K562 (cell line): ENCODE results near the gene CALCB. TPM values are rescaled to one million over a fixed set of nuclear protein-coding genes. Genes with fewer than 3 reads are reported as not detected.

Experiments
- ATAC-seq: fragments of 200-7000 bp; cut with Tn5 transposase; 3 replicates; pipeline ENCODE4 v1.9.1; 2020; ENCODE audit warnings: moderate library complexity
- BruUV-seq: library from RNA; stranded (reverse); fragments of 400-500 nt; replicated peaks from 2 replicates; lab custom pipeline; 2021; lab: Mats Ljungman, UMichigan
- CTCF ChIA-PET: fragments of 300-600 bp; formaldehyde crosslinking; extraction: SDS; loops from one replicate; lab custom pipeline; 2021; ENCODE audit warnings: low intra/inter-chr PET ratio; lab: Yijun Ruan, JAX
- POLR2A ChIA-PET: fragments of 300-600, 350-650 bp; sonication (Branson Sonifier 250); formaldehyde crosslinking; extraction: SDS; loops from one replicate; lab custom pipeline; 2021; ENCODE audit warnings: antibody characterized with exemption, inconsistent platforms; lab: Yijun Ruan, JAX
- DNase-seq, 4 experiments: peaks; one replicate each; pipeline versions ENCODE4 v3.0.0 to v3.0.0-alpha.2; 2011 to 2018; ENCODE audit warnings: low spot score in 3 of 4, mixed read lengths in 3 of 4; ENCODE audit errors: extremely low read depth in 1 of 4
- FAIRE-seq: peaks from 2 replicates; lab custom pipeline; 2011; peaks lifted over from hg19 to GRCh38; lab: Jason Lieb, UNC
- H2AFZ ChIP-seq: 2 replicates; pipeline ENCODE4 v1.6.0; 2011; ENCODE audit warnings: low read depth, low read length, control low read depth, inconsistent platforms
- H3K27ac ChIP-seq: fragments of 200-600 bp; 3 replicates; pipeline ENCODE4 v1.8.0; 2011; ENCODE audit warnings: low read depth, mild to moderate bottlenecking, control low read depth, inconsistent platforms, low read length, moderate library complexity, mixed read lengths; ENCODE audit errors: extremely low read depth
- H3K27me3 ChIP-seq, 2 experiments: fragments of 300-600 bp in 1 of 2; 2 replicates in 1 of 2; 3 replicates in 1 of 2; pipeline versions ENCODE4 v1.6.0 to v1.8.0; 2011; ENCODE audit warnings: inconsistent platforms in 2 of 2, low read length in 2 of 2, mild to moderate bottlenecking in 1 of 2, mixed read lengths in 1 of 2, moderate library complexity in 1 of 2; ENCODE audit not compliant: control insufficient read depth in 2 of 2, insufficient read depth in 2 of 2
- H3K36me3 ChIP-seq: fragments of 300-600 bp; 3 replicates; pipeline ENCODE4 v1.8.0; 2011; ENCODE audit warnings: mild to moderate bottlenecking, low read length, inconsistent platforms; ENCODE audit not compliant: control insufficient read depth, insufficient read depth
- H3K4me1 ChIP-seq, 2 experiments: fragments of 200-600 bp in 1 of 2; replicated peaks in 1 of 2; 2 replicates in 1 of 2; 3 replicates in 1 of 2; pipeline versions ENCODE4 v1.5.1 to v1.8.0; 2011; ENCODE audit warnings: inconsistent platforms in 2 of 2, low read length in 2 of 2, mild to moderate bottlenecking in 1 of 2, mixed read lengths in 1 of 2, moderate library complexity in 1 of 2; ENCODE audit not compliant: control insufficient read depth in 2 of 2, insufficient read depth in 2 of 2
- H3K4me2 ChIP-seq: 2 replicates; pipeline ENCODE4 v1.6.1; 2011; ENCODE audit warnings: low read length, control low read depth, inconsistent platforms, mixed read lengths; ENCODE audit not compliant: insufficient read depth
- H3K4me3 ChIP-seq: fragments of 200-600 bp; sonication (generic), shearing (Covaris generic); 2 replicates; pipeline ENCODE4 v1.5.1; 2016; ENCODE audit warnings: control low read depth, inconsistent platforms
- H3K79me2 ChIP-seq: fragments of 200-600 bp; 3 replicates; pipeline ENCODE4 v1.8.0; 2011; ENCODE audit warnings: low read length, inconsistent platforms; ENCODE audit not compliant: control insufficient read depth, insufficient read depth
- H3K9ac ChIP-seq, 2 experiments: 2 replicates each; pipeline versions ENCODE4 v1.6.0 to v1.6.1; 2011; ENCODE audit warnings: low read depth in 2 of 2, low read length in 2 of 2, control low read depth in 1 of 2, inconsistent platforms in 1 of 2, mild to moderate bottlenecking in 1 of 2, mixed read lengths in 1 of 2; ENCODE audit not compliant: insufficient read depth in 1 of 2
- H3K9me1 ChIP-seq: one replicate; pipeline ENCODE4 v1.6.0; 2011; ENCODE audit warnings: inconsistent platforms, mild to moderate bottlenecking, low read length, moderate library complexity; ENCODE audit not compliant: control insufficient read depth, insufficient read depth
- H3K9me3 ChIP-seq: replicated peaks from 2 replicates; pipeline ENCODE4 v1.5.1; 2011; ENCODE audit warnings: low read depth, low read length, inconsistent platforms; ENCODE audit not compliant: control insufficient read depth, insufficient read depth
- H4K20me1 ChIP-seq: replicated peaks from 2 replicates; pipeline ENCODE4 v1.6.1; 2011; ENCODE audit warnings: low read length, inconsistent platforms, mixed read lengths; ENCODE audit not compliant: control insufficient read depth, insufficient read depth
- BCLAF1 ChIP-seq, 2 experiments: fragments of 450-650 bp in 1 of 2; IDR thresholded peaks; 2 replicates each; pipeline ENCODE4 v1.6.1; 2011 to 2017; ENCODE audit warnings: low read depth in 2 of 2, antibody characterized with exemption in 1 of 2, borderline replicate concordance in 1 of 2, low read length in 1 of 2, mild to moderate bottlenecking in 1 of 2, mixed read lengths in 1 of 2; ENCODE audit not compliant: control insufficient read depth in 1 of 2
- CGGBP1 ChIP-seq: fragments of 250-450 bp; sonication (Bioruptor Pico); IDR thresholded peaks from 2 replicates; pipeline ENCODE4 v1.9.0; 2021; ENCODE audit warnings: mild to moderate bottlenecking
- KLF13 ChIP-seq: fragments of 450-650 bp; IDR thresholded peaks from 2 replicates; pipeline ENCODE4 v1.6.1; 2016; ENCODE audit warnings: missing genetic modification characterization, low read depth, mild to moderate bottlenecking, missing compliant biosample characterization, moderate library complexity, borderline replicate concordance
- MTA1 ChIP-seq: fragments of 450-650 bp; IDR thresholded peaks from 2 replicates; pipeline ENCODE4 v1.6.1; 2017; ENCODE audit warnings: borderline replicate concordance
- NFATC3 ChIP-seq: fragments of 450-650 bp; IDR thresholded peaks from 2 replicates; pipeline ENCODE4 v1.6.1; 2017; ENCODE audit warnings: mild to moderate bottlenecking
- NR2C2 ChIP-seq, 2 experiments: fragments of 200-800 bp in 1 of 2; sonication (Bioruptor generic) in 1 of 2; sonication (generic) in 1 of 2; formaldehyde crosslinking in 1 of 2; IDR thresholded peaks; 2 replicates each; pipeline versions ENCODE4 v1.6.1 to v1.8.0; 2016 to 2022; ENCODE audit warnings: mild to moderate bottlenecking in 1 of 2, missing compliant biosample characterization in 1 of 2, missing genetic modification characterization in 1 of 2, missing genetic modification reagents in 1 of 2
- RBM14 ChIP-seq: fragments of 200-400 bp; formaldehyde crosslinking; IDR thresholded peaks from 2 replicates; pipeline ENCODE4 v1.6.1; 2018; ENCODE audit warnings: low read depth, mild to moderate bottlenecking, low read length, moderate library complexity, borderline replicate concordance; ENCODE audit not compliant: insufficient read depth
- RCOR1 ChIP-seq, 2 experiments: IDR thresholded peaks; 2 replicates each; pipeline ENCODE4 v1.6.1; 2012; ENCODE audit warnings: low read depth in 2 of 2, low read length in 2 of 2, borderline replicate concordance in 1 of 2, improper control_type of control experiment in 1 of 2
- ZBTB12 ChIP-seq: fragments of 250-450 bp; sonication (Bioruptor Pico); IDR thresholded peaks from 2 replicates; pipeline ENCODE4 v1.4.0; 2020
- ZBTB2 ChIP-seq: fragments of 450-650 bp; IDR thresholded peaks from 2 replicates; pipeline ENCODE4 v1.6.1; 2016; ENCODE audit warnings: antibody characterized with exemption
- ZKSCAN8 ChIP-seq: fragments of 200-800 bp; sonication (Bioruptor generic); IDR thresholded peaks from 2 replicates; pipeline ENCODE4 v1.6.1; 2016; ENCODE audit warnings: missing genetic modification characterization, missing compliant biosample characterization
- ZNF41 ChIP-seq: fragments of 250-450 bp; sonication (Bioruptor Pico); conservative IDR thresholded peaks from 2 replicates; pipeline ENCODE4 v1.4.0; 2020; ENCODE audit warnings: mild to moderate bottlenecking
- ZNF785 ChIP-seq: fragments of 250-450 bp; sonication (Bioruptor Pico); IDR thresholded peaks from 2 replicates; pipeline ENCODE4 v1.4.0; 2020; ENCODE audit warnings: mild to moderate bottlenecking
- WGBS: fragments of 100-300 bp; shearing (Covaris generic); methylation state at CpG from one replicate; pipeline ENCODE4 v1.1.6; 2016; ENCODE audit warnings: low coverage, mixed read lengths; ENCODE audit not compliant: insufficient coverage; ENCODE audit errors: missing lambda C conversion rate; 5-methylcytosine and 5-hydroxymethylcytosine counted together
- in situ Hi-C: fragments of 300-500 bp; cut with MboI; formaldehyde crosslinking; loops from 4 replicates; pipeline ENCODE4 v1.15.0; 2018; ENCODE audit warnings: inconsistent platforms, mixed read lengths
- intact Hi-C: fragments of 100-400 bp; cut with micrococcal nuclease; formaldehyde crosslinking; loops from 2 replicates; pipeline ENCODE4 v1.14.2; 2022
- polyA plus RNA-seq, 8 experiments: library from polyadenylated mRNA; depleted of rRNA in 4 of 8; stranded (reverse) in 5 of 8; unstranded in 3 of 8; fragments of >200 nt; fragmentation: Nextera tagmentation in 2 of 8; fragmentation: Illumina TruSeq in 1 of 8; extraction: Ambion mirVana in 2 of 8; extraction: Trizol in 1 of 8; gene quantifications; 2 replicates each; pipeline versions ENCODE4 v1.2.1 to v1.2.3, GENCODE V29; 2011 to 2014; ENCODE audit warnings: inconsistent platforms in 1 of 8, missing spikeins in 1 of 8
- total RNA-seq, 7 experiments: library from RNA; depleted of rRNA in 6 of 7; stranded (reverse); fragments of >200 nt in 6 of 7; fragmentation: Illumina TruSeq in 2 of 7; extraction: Trizol in 2 of 7; gene quantifications; 2 replicates each; pipeline versions ENCODE4 v1.2.1 to v1.2.3, GENCODE V29; 2011 to 2021; ENCODE audit warnings: low replicate concordance in 1 of 7

The CALCB gene
- total and polyA plus RNA-seq, 9 of the 15 experiments (the other 6 are each of a cell fraction or from before 2014, with no cell fraction given): not detected

- POLR2A ChIA-PET: interaction anchor here (1.3 kb wide), 1 partner anchor 14 kb away, joined by 3 read pairs; no protein-coding TSS in a partner anchor
- H2AFZ ChIP-seq: no peak overlapping the region
- 0% methylated on average over 1 of the region's 1 CpG for WGBS
- ATAC-seq (no peak), DNase-seq (no peak), FAIRE-seq (no peak)
- no peaks in the 10 kb centered on the region for H3K9me1 ChIP-seq
- in situ Hi-C loops: no loop called here
- H3K9me3 ChIP-seq: no peaks in the 10 kb centered on the region
- no peaks in the 10 kb centered on the region for H3K36me3 ChIP-seq
- H3K79me2 ChIP-seq: no peaks in the 10 kb centered on the region
- CTCF ChIA-PET: no interaction called here
- no peak overlapping the region for H3K4me2 ChIP-seq
- no peak for TF ChIP-seq BCLAF1 (IDR thresholded peaks at IDR 0.05; ENCODE audit: borderline replicate concordance in 1 of 2, control insufficient read depth in 1 of 2, low read depth in 2 of 2, low read length in 1 of 2)
- TF ChIP-seq RCOR1 (IDR thresholded peaks at IDR 0.05; ENCODE audit: borderline replicate concordance in 1 of 2, low read depth in 2 of 2, low read length in 2 of 2): no peak
- no peak for TF ChIP-seq MTA1
- no peak for TF ChIP-seq NFATC3
- TF ChIP-seq CGGBP1 (CRISPR knock-in tag): no peak
- no peak for TF ChIP-seq ZBTB12 (CRISPR knock-in tag)
- no peak for TF ChIP-seq ZBTB2
- no peak for TF ChIP-seq ZNF785 (CRISPR knock-in tag)
- TF ChIP-seq RBM14: no peak
- TF ChIP-seq ZNF41 (CRISPR knock-in tag): no peak
- TF ChIP-seq ZKSCAN8 (CRISPR knock-in tag): no peak
- TF ChIP-seq NR2C2 (CRISPR knock-in tag; IDR thresholded peaks at IDR 0.05): no peak
- no peak for TF ChIP-seq NR2C2 (tag; IDR thresholded peaks at IDR 0.05)
- no peak for TF ChIP-seq KLF13 (tag)
- peaks cover 0 to 4% of the 10 kb centered on the region in 2 experiments; a peak in 1 of 5 replicates for H3K27me3 ChIP-seq
- no peak overlapping the region for H3K27ac ChIP-seq
- BruUV-seq: no TSS peak
- no peaks in the 10 kb centered on the region for H3K4me1 ChIP-seq
- H3K4me3 ChIP-seq: no peak overlapping the region
- no peaks in the 10 kb centered on the region for H4K20me1 ChIP-seq
- H3K9ac ChIP-seq: no peak overlapping the region
- intact Hi-C loops: no loop called here
These were observed 50.5 kb downstream of the CALCB start for GRCh38 chr11:15123849-15124248.
